HG03565 (cell line): ENCODE data around the gene EBF4.
"Not testable (repeated sequence)": the region's sequence is repeated elsewhere in the genome, so short reads cannot be mapped to it uniquely, and the experiment has no call there.

ENCODE experiments used
- ATAC-seq: cut with Tn5 transposase; IDR thresholded peaks from one replicate; pipeline ENCODE4 v1.9.1; 2021; ENCODE audit warnings: mild to moderate bottlenecking, moderate library complexity; ENCODE audit not compliant: unreplicated experiment

EBF4 gene

GRCh38 chr20:2807929-2808328, 115.3 kb downstream of the EBF4 start:
- not testable (repeated sequence) for ATAC-seq

DNA sequence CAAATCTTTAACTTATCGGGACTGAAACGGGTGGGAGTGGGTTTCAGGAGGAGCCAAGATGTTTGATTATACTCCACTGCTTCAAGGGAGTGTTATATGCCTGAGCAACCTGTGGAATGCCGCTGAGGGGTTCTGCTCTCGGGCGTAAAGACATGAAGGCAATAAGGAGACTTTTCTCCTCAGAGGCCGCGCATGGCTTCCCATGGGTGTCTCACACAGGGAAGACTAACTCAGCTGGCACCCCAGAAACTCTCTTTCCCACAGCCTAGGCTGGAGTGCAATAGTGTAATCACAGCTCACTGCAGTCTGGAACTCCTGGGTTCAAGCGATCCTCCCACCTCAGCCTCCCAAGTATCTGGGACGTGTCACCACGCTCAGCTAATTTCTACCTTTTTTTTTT, 117.1 kb downstream of the EBF4 start:
- no peak for ATAC-seq
